A673 (cell line): Measurements from ENCODE around the gene ALDH3B2.

Source experiments
- CTCF ChIP-seq: fragments of 300-800, 200-600 bp; sonication (generic); conservative IDR thresholded peaks from 2 replicates; pipeline ENCODE4 v1.5.1; 2017; ENCODE audit warnings: low read depth, mild to moderate bottlenecking, antibody characterized with exemption, low read length, moderate library complexity, mixed read lengths
- EZH2 ChIP-seq: fragments of 200-600 bp; sonication (generic); IDR thresholded peaks from 2 replicates; pipeline ENCODE4 v1.6.1; 2017; ENCODE audit warnings: borderline replicate concordance, low read depth, mild to moderate bottlenecking, mixed read lengths, antibody characterized with exemption, low read length; ENCODE audit not compliant: poor library complexity, severe bottlenecking

DNA sequence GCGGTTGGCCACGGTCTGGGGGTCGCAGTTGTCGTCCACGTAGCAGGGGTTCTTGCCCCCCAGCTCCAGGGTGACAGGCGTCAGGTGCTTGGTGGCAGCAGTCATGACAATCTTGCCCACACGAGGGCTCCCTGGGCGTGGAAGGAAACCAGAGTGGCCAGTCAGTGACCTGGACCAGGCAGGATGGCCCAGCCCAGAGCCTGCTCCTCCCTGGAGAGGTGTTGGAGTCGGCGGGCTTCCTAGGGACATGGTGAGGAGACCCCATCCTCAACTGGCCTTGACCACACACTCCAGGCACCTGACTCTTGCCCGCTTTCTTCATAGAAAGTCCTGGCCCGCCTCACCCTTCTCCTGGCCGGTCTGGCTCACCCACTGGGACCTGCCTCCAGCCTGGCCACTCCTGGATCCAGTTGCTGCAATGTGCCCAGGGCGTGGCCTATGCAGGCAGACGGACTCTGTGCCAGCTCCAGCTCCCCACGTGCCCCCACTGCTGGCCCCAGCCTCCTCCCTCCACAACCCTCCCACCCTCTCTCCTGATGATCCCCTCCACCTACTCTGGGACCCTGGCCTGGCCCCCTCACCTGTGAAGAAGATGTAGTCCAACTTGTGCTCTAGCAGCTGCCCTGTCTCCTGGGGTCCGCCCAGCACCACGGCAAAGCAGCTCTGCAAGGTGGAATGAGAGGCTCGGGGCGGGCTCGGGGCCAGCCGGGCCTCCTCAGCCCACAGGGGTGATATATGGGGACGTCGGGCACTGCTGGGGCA lies 8.7 kb downstream of the ALDH3B2 start:
- TF ChIP-seq CTCF (no peak), EZH2 (no peak)
